Testis (tissue), 3 donors: ENCODE results near the gene TNS1. TPM values are rescaled to one million over a fixed set of nuclear protein-coding genes. Genes with fewer than 3 reads are reported as not detected.

Source experiments
- DNase-seq: peaks from one replicate; pipeline ENCODE4 v3.0.0-alpha.2; 2019
- H3K27ac ChIP-seq, 2 donors: fragments of 200-600 bp; sonication (generic); one replicate each; pipeline ENCODE4 v1.5.1; 2019
- H3K27me3 ChIP-seq: fragments of 200-600 bp; sonication (generic); one replicate; pipeline ENCODE4 v1.5.1; 2019
- H3K36me3 ChIP-seq: fragments of 200-600 bp; sonication (generic); one replicate; pipeline ENCODE4 v1.5.1; 2017; ENCODE audit warnings: low read depth; ENCODE audit errors: missing control alignments
- H3K4me1 ChIP-seq: fragments of 200-600 bp; sonication (generic); one replicate; pipeline ENCODE4 v1.5.1; 2019
- H3K4me3 ChIP-seq, 2 donors: fragments of 200-600 bp; sonication (generic); one replicate each; pipeline ENCODE4 v1.5.1; 2017 to 2019
- H3K9me3 ChIP-seq: fragments of 200-600 bp; sonication (generic); one replicate; pipeline ENCODE4 v1.5.1; 2017
- POLR2A ChIP-seq: fragments of 450-650 bp; IDR thresholded peaks from one replicate; pipeline ENCODE4 v1.6.1; 2017; ENCODE audit warnings: antibody characterized with exemption, mild to moderate bottlenecking, moderate library complexity
- WGBS, 2 donors: methylation state at CpG; one replicate each; pipeline ENCODE4 v1.1.5; 2018; 5-methylcytosine and 5-hydroxymethylcytosine counted together
- intact Hi-C: fragments of 100-400 bp; cut with DNase I; formaldehyde crosslinking; loops from one replicate; pipeline ENCODE4 v1.15.1; 2023; ENCODE audit warnings: low total_unique reads
- polyA plus RNA-seq: library from polyadenylated mRNA; stranded (reverse); fragments of 350-450 nt; fragmentation: Illumina TruSeq; extraction: RNeasy Lipid Tissue Mini Kit (QIAGEN cat#74804); gene quantifications from one replicate; pipeline ENCODE4 v1.2.3, GENCODE V29; 2014; ENCODE audit warnings: low read depth, low replicate concordance; ENCODE audit not compliant: insufficient read depth
- total RNA-seq, 2 donors: library from RNA; depleted of rRNA; stranded (reverse); fragments of >200 nt; gene quantifications; one replicate each; pipeline ENCODE4 v1.2.3, GENCODE V29; 2016
- TF ChIP-seq, protein P1 (sequence below), 3 experiments: fragments of 450-650 bp in 2 of 3; fragments of 200-600 bp in 1 of 3; sonication (generic) in 1 of 3; IDR thresholded peaks; one replicate each; pipeline ENCODE4 v1.5.1; 2016 to 2019; ENCODE audit warnings: antibody characterized with exemption in 3 of 3, mild to moderate bottlenecking in 2 of 3, moderate library complexity in 1 of 3

The TNS1 gene
- total and polyA plus RNA-seq, 3 donors from 2014 or later: 75.9 to 256 (median 227) TPM

DNA sequence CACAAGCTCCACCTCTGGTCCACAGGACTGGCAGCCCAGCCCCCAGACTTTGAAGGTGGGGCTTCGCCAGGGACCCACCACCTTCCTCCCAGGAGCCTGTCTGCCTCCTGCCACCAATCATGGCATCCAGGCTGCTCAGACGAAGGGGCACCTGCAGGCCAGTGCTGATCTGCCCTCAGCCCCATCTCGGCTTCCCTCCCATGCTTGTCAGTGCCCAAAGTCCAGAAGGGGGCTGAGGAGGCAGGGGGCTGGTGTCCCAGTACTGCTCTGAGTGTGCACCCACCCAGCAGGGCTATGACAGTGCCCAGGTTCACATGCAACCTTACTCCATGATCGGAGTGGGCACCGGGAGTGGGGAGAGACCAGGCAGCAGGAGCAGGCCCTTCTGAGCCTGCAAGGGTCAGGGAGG is 40.9 kb upstream of the TNS1 start:
- H3K4me3 ChIP-seq: no peak overlapping the region
- H3K36me3 ChIP-seq: no peaks in the 10 kb centered on the region
- intact Hi-C loops: no loop called here
- no peak overlapping the region for H3K27ac ChIP-seq
- DNase-seq: no peak
- WGBS, 2 donors: 95 to 100% methylated on average over 1 to 5 of the region's 5 CpGs
- H3K9me3 ChIP-seq: no peaks in the 10 kb centered on the region
- no peaks in the 10 kb centered on the region for H3K4me1 ChIP-seq
- TF ChIP-seq, protein P1, sequence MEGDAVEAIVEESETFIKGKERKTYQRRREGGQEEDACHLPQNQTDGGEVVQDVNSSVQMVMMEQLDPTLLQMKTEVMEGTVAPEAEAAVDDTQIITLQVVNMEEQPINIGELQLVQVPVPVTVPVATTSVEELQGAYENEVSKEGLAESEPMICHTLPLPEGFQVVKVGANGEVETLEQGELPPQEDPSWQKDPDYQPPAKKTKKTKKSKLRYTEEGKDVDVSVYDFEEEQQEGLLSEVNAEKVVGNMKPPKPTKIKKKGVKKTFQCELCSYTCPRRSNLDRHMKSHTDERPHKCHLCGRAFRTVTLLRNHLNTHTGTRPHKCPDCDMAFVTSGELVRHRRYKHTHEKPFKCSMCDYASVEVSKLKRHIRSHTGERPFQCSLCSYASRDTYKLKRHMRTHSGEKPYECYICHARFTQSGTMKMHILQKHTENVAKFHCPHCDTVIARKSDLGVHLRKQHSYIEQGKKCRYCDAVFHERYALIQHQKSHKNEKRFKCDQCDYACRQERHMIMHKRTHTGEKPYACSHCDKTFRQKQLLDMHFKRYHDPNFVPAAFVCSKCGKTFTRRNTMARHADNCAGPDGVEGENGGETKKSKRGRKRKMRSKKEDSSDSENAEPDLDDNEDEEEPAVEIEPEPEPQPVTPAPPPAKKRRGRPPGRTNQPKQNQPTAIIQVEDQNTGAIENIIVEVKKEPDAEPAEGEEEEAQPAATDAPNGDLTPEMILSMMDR (IDR thresholded peaks at IDR 0.05): no peak
- TF ChIP-seq POLR2A: no peak
- H3K27me3 ChIP-seq: no peaks in the 10 kb centered on the region

GRCh38 chr2:218043100-218043499 is 40.3 kb upstream of the TNS1 start:
- intact Hi-C loops: no loop called here
- no peaks in the 10 kb centered on the region for H3K9me3 ChIP-seq
- no peaks in the 10 kb centered on the region for H3K27me3 ChIP-seq
- H3K4me1 ChIP-seq: no peaks in the 10 kb centered on the region
- TF ChIP-seq, protein P1 (IDR thresholded peaks at IDR 0.05): no peak
- no peak for TF ChIP-seq POLR2A
- 92 to 100% methylated on average over 1 of the region's 1 CpG for WGBS, 2 donors
- H3K36me3 ChIP-seq: no peaks in the 10 kb centered on the region
- H3K4me3 ChIP-seq: no peak overlapping the region
- no peak overlapping the region for H3K27ac ChIP-seq
- no peak for DNase-seq

DNA sequence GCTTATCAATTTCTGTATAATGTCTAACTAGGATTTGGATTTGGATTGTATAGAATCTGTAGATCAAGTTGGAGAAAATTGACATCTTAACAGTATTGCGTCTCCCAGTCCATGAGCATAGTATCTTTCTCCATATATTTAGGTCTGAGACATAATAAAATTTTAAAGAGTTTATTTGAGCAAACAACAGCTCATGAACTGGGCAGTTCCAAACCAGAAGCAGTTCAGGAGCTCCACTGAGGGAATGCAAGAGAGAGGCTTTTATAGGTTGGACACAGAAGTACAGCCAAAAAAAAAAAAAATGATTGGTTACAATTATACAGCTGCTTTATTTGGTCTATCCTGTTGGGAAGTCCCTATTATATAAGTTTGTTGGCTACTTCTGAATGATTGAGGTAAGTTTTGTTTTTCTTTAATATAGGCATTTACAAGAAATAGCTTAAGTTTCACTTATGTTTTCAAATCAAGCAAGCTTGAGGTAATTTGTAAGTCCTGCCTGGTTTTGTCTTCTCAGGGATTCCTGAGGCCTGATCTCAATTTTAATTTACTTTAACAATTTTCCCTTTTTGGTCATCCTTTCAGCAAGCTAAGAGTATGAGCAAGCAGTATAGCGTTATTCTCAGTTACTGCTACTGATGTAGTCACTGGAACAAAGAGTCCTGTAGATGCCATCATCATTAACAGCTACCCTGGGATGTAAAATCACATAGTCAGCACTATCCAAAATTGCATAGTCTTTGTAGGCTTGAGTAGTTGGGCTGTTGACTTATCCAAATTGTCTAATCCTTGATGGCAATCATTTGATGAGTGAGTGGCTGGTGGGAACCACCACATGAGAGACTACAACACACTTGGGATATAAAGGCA is 38.7 kb upstream of the TNS1 start:
- Histone ChIP-seq H3K27me3 (no peaks in the 10 kb centered on the region), H3K9me3 (no peaks in the 10 kb centered on the region), H3K27ac (no peak overlapping the region), H3K4me3 (no peak overlapping the region), H3K4me1 (no peaks in the 10 kb centered on the region), H3K36me3 (no peaks in the 10 kb centered on the region)
- no peak for DNase-seq
- intact Hi-C loops: no loop called here
- WGBS, 2 donors: 88 to 94% methylated on average over 2 of the region's 2 CpGs
- no peak for TF ChIP-seq POLR2A
- TF ChIP-seq, protein P1 (IDR thresholded peaks at IDR 0.05): no peak

GRCh38 chr2:218040883-218041282 is 38.1 kb upstream of the TNS1 start:
- intact Hi-C loops: no loop called here
- Histone ChIP-seq H3K4me1 (no peaks in the 10 kb centered on the region), H3K9me3 (no peaks in the 10 kb centered on the region), H3K27ac (no peak overlapping the region), H3K4me3 (no peak overlapping the region), H3K27me3 (no peaks in the 10 kb centered on the region), H3K36me3 (no peaks in the 10 kb centered on the region)
- DNase-seq: no peak
- TF ChIP-seq POLR2A: no peak
- TF ChIP-seq, protein P1 (IDR thresholded peaks at IDR 0.05): no peak
- WGBS, 2 donors: 89 to 90% methylated on average over 2 of the region's 2 CpGs

DNA sequence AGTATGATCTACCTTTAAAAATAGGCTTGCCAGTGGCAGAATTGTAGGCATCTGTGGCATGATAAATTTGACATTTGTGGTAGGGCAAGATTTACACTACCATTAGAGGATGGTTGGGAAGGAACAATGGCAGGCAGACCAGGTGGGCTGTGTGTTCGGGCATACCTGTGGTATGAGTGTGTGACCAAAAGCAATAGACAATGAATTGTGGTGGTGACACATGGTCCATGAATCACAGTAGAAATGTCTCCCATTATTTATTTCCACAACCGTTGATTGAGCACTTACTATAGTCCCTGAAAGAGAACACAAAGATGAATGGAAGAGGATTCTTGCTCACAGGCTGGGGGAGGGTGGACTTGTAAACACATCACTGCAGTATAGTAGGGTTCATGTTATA is 36.4 kb upstream of the TNS1 start:
- H3K4me3 ChIP-seq: no peak overlapping the region
- H3K36me3 ChIP-seq: no peaks in the 10 kb centered on the region
- no peaks in the 10 kb centered on the region for H3K27me3 ChIP-seq
- intact Hi-C loops: no loop called here
- H3K9me3 ChIP-seq: no peaks in the 10 kb centered on the region
- no peak overlapping the region for H3K27ac ChIP-seq
- no peaks in the 10 kb centered on the region for H3K4me1 ChIP-seq
- TF ChIP-seq, protein P1 (IDR thresholded peaks at IDR 0.05): no peak
- no peak for TF ChIP-seq POLR2A
- 86 to 93% methylated on average over 2 of the region's 2 CpGs for WGBS, 2 donors
- DNase-seq: no peak
